ENCODE measurements around the gene FAM228B. TPM values are rescaled to one million over a fixed set of nuclear protein-coding genes. Genes with fewer than 3 reads are reported as not detected.

Gene FAM228B
- total RNA-seq, 1 donor from 2014 or later: 61.4 TPM

Other genes with a start within 250 kb of the FAM228B start
- 42.2 TPM for gene ATAD2B, start 196.3 kb upstream of the FAM228B start, total RNA-seq
- gene UBXN2A, start 183.0 kb upstream of the FAM228B start, total RNA-seq: 30.3 TPM
- gene MFSD2B, start 113.4 kb upstream of the FAM228B start, total RNA-seq: 0.67 TPM
- gene WDCP, start 76.1 kb upstream of the FAM228B start, total RNA-seq: 11.8 TPM
- 11.1 TPM for gene FKBP1B, start 73.7 kb upstream of the FAM228B start, total RNA-seq
- gene SF3B6, start 47.1 kb upstream of the FAM228B start, total RNA-seq: 62.5 TPM
- gene TP53I3, start 38.6 kb upstream of the FAM228B start, total RNA-seq: 25.3 TPM
- gene PFN4, start 135 bp upstream of the FAM228B start, total RNA-seq: 1.5 TPM
- gene FAM228A, start 51.6 kb downstream of the FAM228B start, total RNA-seq: 3.9 TPM
- 75.3 TPM for gene ITSN2, start 237.1 kb downstream of the FAM228B start, total RNA-seq